ENCODE measurements around the gene ACAP2. TPM values are rescaled to one million over a fixed set of nuclear protein-coding genes. Genes with fewer than 3 reads are reported as not detected.
A peak's percentile ranks its signal among the peaks of the same experiment; 100 is the strongest.
"Not testable (repeated sequence)": the region's sequence is repeated elsewhere in the genome, so short reads cannot be mapped to it uniquely, and the experiment has no call there.

ACAP2 gene, protein sequence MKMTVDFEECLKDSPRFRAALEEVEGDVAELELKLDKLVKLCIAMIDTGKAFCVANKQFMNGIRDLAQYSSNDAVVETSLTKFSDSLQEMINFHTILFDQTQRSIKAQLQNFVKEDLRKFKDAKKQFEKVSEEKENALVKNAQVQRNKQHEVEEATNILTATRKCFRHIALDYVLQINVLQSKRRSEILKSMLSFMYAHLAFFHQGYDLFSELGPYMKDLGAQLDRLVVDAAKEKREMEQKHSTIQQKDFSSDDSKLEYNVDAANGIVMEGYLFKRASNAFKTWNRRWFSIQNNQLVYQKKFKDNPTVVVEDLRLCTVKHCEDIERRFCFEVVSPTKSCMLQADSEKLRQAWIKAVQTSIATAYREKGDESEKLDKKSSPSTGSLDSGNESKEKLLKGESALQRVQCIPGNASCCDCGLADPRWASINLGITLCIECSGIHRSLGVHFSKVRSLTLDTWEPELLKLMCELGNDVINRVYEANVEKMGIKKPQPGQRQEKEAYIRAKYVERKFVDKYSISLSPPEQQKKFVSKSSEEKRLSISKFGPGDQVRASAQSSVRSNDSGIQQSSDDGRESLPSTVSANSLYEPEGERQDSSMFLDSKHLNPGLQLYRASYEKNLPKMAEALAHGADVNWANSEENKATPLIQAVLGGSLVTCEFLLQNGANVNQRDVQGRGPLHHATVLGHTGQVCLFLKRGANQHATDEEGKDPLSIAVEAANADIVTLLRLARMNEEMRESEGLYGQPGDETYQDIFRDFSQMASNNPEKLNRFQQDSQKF
- 10 to 100 TPM; 41.9 to 53.2 (median 48.0) TPM for total RNA-seq

DNA sequence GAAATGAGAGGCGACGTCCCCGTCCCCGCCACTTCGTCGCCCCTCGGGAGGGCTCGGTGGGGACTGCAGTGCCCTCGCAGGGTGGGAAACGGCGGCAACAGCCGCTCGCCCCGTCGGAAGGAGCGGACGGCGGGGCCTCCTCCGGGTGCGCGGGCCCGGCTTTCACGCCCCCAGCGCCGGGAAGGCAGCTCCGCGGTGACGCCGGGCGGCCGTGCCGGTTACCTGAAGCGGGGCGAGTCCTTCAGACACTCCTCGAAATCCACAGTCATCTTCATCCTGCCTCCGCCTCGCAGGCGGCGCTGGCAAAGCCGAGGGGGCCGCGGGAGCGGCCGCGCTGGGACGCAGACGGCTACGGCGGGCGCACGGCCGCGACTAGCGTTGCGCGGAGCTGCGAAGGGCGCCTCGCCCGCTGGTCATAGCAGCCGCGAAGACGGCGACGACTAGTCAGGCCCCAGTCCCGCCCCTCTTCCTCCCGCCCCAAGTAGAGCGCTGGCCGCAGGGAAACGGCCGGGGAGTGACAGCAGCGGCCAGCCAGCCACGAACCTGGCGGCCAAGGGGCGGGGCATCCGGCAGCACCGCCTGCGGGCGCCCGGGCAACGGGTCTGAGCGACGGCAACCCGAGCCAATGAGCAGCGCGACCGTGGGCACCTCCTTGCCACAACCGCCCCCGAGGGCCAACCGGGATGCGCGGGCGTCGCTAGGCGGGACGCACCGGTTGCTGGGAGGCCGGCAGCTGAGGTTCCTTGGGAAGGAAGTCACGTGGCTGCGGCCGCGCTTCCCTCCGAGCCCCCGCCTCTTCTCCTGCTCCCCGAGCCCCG, at the start of gene ACAP2:
ACAP2 (minus strand) TSS at position 448 of the 818 bp plus-strand sequence; CDS start at position 275, 173 bp downstream.
- peak; percentile 100 for DNase-seq (ENCODE audit: low spot score in 2 of 2)
- under 1% methylated on average over 26 of the region's 106 CpGs for WGBS
- Histone ChIP-seq H3K9me3 (no peaks in the 10 kb centered on the region), H3K27me3 (no peaks in the 10 kb centered on the region), H3K4me1 (peaks cover 37% of the 10 kb centered on the region), H3K27ac (peak within 1 kb of the TSS; percentile 94), H3K4me3 (peak within 1 kb of the TSS; percentile 89), H3K36me3 (no peaks in the 10 kb centered on the region)
- TF ChIP-seq POLR2AphosphoS5 (IDR thresholded peaks at IDR 0.05) = peak in 2 of 3 donors; percentile 62 to 67
- peak; percentile 89 to 96 for TF ChIP-seq POLR2A (IDR thresholded peaks at IDR 0.05)
- TF ChIP-seq EP300 (IDR thresholded peaks at IDR 0.05) = no peak
- TF ChIP-seq, protein P1, sequence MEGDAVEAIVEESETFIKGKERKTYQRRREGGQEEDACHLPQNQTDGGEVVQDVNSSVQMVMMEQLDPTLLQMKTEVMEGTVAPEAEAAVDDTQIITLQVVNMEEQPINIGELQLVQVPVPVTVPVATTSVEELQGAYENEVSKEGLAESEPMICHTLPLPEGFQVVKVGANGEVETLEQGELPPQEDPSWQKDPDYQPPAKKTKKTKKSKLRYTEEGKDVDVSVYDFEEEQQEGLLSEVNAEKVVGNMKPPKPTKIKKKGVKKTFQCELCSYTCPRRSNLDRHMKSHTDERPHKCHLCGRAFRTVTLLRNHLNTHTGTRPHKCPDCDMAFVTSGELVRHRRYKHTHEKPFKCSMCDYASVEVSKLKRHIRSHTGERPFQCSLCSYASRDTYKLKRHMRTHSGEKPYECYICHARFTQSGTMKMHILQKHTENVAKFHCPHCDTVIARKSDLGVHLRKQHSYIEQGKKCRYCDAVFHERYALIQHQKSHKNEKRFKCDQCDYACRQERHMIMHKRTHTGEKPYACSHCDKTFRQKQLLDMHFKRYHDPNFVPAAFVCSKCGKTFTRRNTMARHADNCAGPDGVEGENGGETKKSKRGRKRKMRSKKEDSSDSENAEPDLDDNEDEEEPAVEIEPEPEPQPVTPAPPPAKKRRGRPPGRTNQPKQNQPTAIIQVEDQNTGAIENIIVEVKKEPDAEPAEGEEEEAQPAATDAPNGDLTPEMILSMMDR (IDR thresholded peaks at IDR 0.05) = no peak

DNA sequence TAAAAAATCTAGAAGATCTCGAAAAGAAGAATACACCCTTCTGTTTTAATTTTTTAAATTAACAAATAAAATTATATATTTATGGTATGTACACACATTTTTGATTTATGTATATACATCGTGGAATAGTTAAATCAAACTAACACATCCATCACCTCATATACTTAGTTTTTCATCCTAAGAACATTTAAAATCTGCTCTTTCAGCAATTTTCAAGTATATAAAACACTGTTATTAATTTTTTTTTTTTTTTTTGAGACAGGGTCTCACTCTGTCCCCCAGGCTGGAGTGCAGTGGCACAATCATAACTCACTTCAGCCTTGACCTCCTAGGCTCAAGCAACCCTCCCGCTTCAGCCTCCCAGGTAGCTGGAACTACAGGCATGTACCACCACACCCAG, 32.8 kb upstream of the ACAP2 start:
- H3K27ac ChIP-seq = no peak overlapping the region
- no peaks in the 10 kb centered on the region for H3K9me3 ChIP-seq
- H3K4me3 ChIP-seq = no peak overlapping the region
- no peak for TF ChIP-seq POLR2A (IDR thresholded peaks at IDR 0.05)
- H3K36me3 ChIP-seq = no peaks in the 10 kb centered on the region
- 88% methylated on average over 3 of the region's 3 CpGs for WGBS
- no peaks in the 10 kb centered on the region for H3K27me3 ChIP-seq
- DNase-seq (ENCODE audit: low spot score in 2 of 2) = no peak
- H3K4me1 ChIP-seq = no peaks in the 10 kb centered on the region

DNA sequence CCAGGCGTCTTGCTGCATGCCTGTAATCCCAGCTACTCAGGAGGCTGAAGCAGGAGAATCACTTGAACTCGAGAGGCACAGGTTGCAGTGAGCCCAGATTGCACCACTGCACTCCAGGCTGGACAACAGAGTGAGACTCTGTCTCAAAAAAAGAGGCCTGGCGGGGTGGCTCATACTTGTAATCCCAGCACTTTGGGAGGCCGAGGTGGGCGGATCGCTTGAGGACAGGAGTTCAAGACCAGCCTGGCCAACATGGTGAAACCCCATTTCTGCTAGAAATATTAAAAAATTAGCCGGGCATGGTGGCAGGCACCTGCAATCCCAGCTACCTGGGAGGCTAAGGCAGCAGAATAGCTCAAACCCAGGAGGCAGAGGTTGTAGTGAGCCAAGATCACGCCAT, 32.3 kb upstream of the ACAP2 start:
- not testable (repeated sequence) for H3K9me3 ChIP-seq; H3K27me3 ChIP-seq; H3K36me3 ChIP-seq; DNase-seq (ENCODE audit: low spot score in 2 of 2); H3K27ac ChIP-seq; H3K4me3 ChIP-seq; H3K4me1 ChIP-seq
- 86% methylated on average over 8 of the region's 8 CpGs for WGBS

DNA sequence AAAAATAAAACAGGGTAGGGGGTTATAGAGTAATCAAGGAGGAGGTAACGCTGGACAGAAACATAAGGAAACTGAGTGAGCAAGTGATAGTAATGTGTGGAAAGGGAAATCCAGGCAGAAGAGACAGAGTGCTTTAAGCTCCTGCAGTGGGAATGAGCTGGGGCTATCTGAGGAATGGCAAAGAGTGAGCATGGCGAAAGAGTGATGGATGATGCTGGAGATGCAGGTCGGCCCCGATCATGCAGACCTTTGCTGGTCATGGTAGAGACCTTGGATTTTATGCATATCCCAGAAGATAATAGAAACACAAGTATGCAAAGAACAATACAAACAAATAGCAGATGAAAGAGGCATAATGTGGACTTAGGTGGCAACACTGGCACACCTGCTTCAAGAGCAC, 26.0 kb upstream of the ACAP2 start:
- Histone ChIP-seq H3K4me1 (no peaks in the 10 kb centered on the region), H3K9me3 (no peaks in the 10 kb centered on the region), H3K36me3 (no peaks in the 10 kb centered on the region), H3K27ac (no peak overlapping the region), H3K4me3 (no peak overlapping the region), H3K27me3 (no peaks in the 10 kb centered on the region)
- DNase-seq (ENCODE audit: low spot score in 2 of 2) = no peak
- WGBS = 89% methylated on average over 4 of the region's 4 CpGs
- TF ChIP-seq, protein P1 (IDR thresholded peaks at IDR 0.05) = no peak
- TF ChIP-seq POLR2A (IDR thresholded peaks at IDR 0.05) = no peak
- TF ChIP-seq EP300 (IDR thresholded peaks at IDR 0.05) = no peak
- no peak for TF ChIP-seq POLR2AphosphoS5 (IDR thresholded peaks at IDR 0.05)

DNA sequence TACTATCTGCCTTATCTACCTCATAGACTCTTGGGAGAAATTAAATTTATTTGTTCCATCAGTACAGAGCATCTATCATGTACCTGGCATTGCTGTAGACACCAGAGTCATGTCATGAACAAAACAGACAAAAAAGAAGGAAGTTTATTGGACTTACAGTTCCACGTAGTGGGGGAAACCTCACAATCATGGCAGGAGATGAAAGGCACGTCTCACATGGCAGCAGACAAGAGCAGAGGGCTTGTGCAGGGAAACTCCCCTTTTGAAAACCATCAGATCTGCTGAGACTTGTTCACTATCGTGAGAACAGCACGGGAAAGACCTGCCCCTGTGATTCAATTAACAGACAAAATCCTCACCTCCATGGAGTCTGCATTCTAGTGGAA, 25.6 kb upstream of the ACAP2 start:
- DNase-seq (ENCODE audit: low spot score in 2 of 2) = no peak
- no peak overlapping the region for H3K27ac ChIP-seq
- no peak for TF ChIP-seq POLR2A (IDR thresholded peaks at IDR 0.05)
- TF ChIP-seq EP300 (IDR thresholded peaks at IDR 0.05) = no peak
- TF ChIP-seq, protein P1 (IDR thresholded peaks at IDR 0.05) = no peak
- TF ChIP-seq POLR2AphosphoS5 (IDR thresholded peaks at IDR 0.05) = no peak
- H3K36me3 ChIP-seq = no peaks in the 10 kb centered on the region
- no peaks in the 10 kb centered on the region for H3K27me3 ChIP-seq
- H3K4me1 ChIP-seq = no peaks in the 10 kb centered on the region
- H3K9me3 ChIP-seq = no peaks in the 10 kb centered on the region
- H3K4me3 ChIP-seq = no peak overlapping the region
- WGBS = 42% methylated on average over 4 of the region's 4 CpGs

Measured in suprapubic skin (tissue), 4 donors.